ENCODE data around the gene LHFPL2.

GRCh38 chr5:78603636-78604175 lies 44.9 kb downstream of the LHFPL2 start:
- no peak for TF ChIP-seq CTCF (IDR thresholded peaks at IDR 0.05)
- TF ChIP-seq POLR2AphosphoS5 (IDR thresholded peaks at IDR 0.05): no peak
- TF ChIP-seq POLR2A (IDR thresholded peaks at IDR 0.05): no peak

Data from prostate gland (tissue), 2 donors.